GM06990 (cell line): ENCODE measurements around the gene MAP4K1.

Experiments
- DNase-seq: peaks from one replicate; pipeline ENCODE4 v3.0.0-alpha.2; 2011; ENCODE audit not compliant: insufficient read length; ENCODE audit errors: extremely low read depth
- H3K27me3 ChIP-seq: replicated peaks from 2 replicates; pipeline ENCODE4 v1.6.0; 2011; ENCODE audit warnings: low read length; ENCODE audit not compliant: control insufficient read depth, insufficient read depth
- H3K36me3 ChIP-seq: 2 replicates; pipeline ENCODE4 v1.5.1; 2011; ENCODE audit warnings: low read length; ENCODE audit not compliant: control insufficient read depth, insufficient read depth
- H3K4me3 ChIP-seq: replicated peaks from 2 replicates; pipeline ENCODE4 v1.5.1; 2011; ENCODE audit warnings: low read depth, mild to moderate bottlenecking, control low read depth, low read length
- TF ChIP-seq, protein P1 (sequence below): IDR thresholded peaks from 2 replicates; pipeline ENCODE4 v1.5.1; 2011; ENCODE audit warnings: low read length, control low read depth, mild to moderate bottlenecking, inconsistent platforms; ENCODE audit not compliant: insufficient read depth, poor library complexity, severe bottlenecking

MAP4K1 gene

DNA sequence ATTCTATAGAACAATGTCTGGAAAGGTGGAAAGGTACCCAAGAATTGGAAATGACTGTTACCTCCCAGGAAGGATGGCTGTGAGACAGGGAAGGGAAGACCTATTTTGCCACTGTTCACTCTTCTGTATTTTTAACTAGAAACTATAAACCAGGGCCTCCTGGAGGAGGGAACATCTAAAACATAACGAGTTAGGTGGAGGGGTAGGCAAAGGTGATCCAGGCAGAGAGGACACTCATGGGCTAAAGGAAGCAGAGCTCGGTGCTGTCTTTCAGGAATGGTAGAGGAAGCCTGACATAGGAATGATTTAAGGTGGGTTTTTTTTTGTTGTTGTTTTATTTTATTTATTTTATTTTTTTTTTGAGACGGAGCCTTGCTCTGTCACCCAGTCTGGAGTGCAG, 7.1 kb upstream of the MAP4K1 start:
- DNase-seq, result no peak
- H3K36me3 ChIP-seq, result peaks cover 30% of the 10 kb centered on the region
- TF ChIP-seq, protein P1, sequence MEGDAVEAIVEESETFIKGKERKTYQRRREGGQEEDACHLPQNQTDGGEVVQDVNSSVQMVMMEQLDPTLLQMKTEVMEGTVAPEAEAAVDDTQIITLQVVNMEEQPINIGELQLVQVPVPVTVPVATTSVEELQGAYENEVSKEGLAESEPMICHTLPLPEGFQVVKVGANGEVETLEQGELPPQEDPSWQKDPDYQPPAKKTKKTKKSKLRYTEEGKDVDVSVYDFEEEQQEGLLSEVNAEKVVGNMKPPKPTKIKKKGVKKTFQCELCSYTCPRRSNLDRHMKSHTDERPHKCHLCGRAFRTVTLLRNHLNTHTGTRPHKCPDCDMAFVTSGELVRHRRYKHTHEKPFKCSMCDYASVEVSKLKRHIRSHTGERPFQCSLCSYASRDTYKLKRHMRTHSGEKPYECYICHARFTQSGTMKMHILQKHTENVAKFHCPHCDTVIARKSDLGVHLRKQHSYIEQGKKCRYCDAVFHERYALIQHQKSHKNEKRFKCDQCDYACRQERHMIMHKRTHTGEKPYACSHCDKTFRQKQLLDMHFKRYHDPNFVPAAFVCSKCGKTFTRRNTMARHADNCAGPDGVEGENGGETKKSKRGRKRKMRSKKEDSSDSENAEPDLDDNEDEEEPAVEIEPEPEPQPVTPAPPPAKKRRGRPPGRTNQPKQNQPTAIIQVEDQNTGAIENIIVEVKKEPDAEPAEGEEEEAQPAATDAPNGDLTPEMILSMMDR, result no peak
- no peaks in the 10 kb centered on the region for H3K27me3 ChIP-seq
- H3K4me3 ChIP-seq, result no peak overlapping the region

DNA sequence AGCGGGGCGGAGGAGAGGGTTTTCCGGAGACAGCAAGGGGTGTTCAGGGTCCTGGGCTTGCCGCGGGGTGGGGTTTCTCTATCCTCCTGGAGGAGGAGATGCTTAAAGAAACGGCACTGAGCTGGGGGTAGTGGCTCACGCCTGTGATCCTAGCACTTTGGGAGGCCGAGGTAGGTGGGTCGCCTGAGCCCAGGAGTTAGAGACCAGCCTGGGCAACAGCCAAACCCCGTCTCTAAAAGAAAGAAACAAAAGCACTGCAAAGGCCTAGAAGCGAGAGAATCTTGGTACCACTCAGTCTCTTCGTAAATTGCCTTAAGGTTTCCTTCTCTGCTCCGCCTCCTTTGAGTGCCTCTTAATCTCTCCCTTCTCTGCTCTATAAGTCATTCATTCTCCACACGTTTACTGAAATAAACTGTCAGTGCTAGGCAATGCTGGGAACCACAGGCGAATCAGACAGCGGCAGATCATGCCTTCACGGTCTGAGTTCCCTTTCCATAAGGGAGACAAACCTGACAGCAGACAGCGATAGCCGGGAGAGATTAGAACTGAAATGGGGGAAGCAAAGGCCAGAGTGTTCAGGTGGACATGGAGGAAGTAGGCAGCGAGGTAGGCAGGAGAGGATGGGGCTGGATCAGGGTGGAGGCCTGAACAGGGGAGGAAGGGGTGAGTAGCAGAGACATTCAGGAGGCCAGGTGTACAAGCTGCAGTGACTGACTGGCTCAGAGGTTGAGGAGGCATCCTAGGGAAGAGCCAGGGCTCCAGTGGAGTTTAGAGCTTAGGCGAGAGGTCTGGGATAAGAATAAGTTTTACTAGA, 1.8 kb upstream of the MAP4K1 start:
- no peak for DNase-seq
- Histone ChIP-seq H3K27me3 (no peaks in the 10 kb centered on the region), H3K4me3 (peak overlapping the region; percentile 100), H3K36me3 (peaks cover 15% of the 10 kb centered on the region)
- TF ChIP-seq, protein P1, result no peak

DNA sequence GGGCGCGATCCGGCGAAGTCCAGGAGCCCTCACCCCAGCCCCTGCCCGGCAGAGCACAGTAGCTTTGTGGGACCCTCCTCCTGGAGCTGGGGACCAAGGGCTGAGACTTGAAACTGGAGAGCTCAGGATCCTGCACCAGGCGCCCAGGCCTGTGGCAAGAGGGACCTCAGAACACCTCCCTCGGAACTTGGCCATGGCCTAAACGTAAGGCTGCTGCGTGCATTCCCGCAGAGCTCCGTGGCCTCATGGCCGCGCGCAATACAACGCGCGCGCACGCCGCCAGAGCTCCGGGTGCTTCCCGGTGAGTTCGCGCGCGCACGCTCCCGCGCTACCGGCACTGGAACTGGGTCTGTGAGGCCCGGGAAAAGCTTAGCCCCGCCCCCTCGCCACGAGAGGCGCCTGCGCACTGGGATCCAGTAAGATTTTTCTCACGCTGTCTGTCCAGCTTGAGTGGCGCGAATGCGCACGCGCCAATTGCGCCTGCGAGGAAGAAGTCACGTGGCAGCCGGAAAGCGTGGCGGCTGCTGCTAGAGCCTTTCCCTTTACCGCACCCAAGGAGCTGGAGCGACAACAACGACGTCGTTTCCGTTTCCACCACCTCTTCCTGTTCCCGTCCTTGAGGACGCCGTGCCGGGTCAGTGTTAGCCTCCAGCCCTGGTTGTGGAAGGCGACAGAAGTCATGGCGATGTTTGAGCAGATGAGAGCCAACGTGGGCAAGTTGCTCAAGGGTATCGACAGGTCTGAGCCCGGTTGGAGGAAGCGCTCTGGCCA, 1.0 kb upstream of the MAP4K1 start, which contains the start of gene EIF3K:
TSS of gene EIF3K (plus strand) at position 599 of the 771 bp plus-strand sequence. CDS start at position 680, 81 bp downstream.
- no peaks in the 10 kb centered on the region for H3K27me3 ChIP-seq

DNA sequence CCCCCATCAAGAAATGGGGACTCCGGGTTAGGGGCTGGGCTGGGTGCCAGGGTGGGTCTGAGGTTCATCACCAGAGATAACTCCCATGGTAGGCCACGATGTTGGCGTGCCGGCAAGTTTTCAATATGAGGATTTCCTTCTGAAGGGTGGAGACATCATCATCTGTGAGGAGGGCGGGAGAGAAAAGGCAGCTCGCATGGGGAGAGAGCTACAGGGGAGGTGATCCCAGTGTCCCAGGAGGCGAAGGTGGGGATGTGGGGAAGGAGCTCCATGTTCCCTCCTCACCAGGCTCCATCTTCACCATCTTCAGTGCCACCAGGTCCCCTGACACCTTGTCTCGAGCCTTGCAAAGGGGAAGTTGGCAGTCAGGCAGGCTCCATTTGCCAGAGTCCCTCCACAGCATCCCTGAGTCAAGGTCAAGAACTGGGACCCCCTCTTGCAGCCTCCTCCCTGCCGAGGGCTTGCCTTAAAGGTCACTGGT, 430 bp downstream of the MAP4K1 start:
- Histone ChIP-seq H3K36me3 (peaks cover 14% of the 10 kb centered on the region), H3K4me3 (peak overlapping the region; percentile 100)
- DNase-seq, result no peak

More for the DNA sequence above, 1.0 kb upstream of the MAP4K1 start, which contains the start of gene EIF3K:
- peak within 1 kb of the TSS; percentile 100 for H3K4me3 ChIP-seq
- DNase-seq, result peak; percentile 98
- TF ChIP-seq, protein P1, result no peak
- H3K36me3 ChIP-seq, result peaks cover 11% of the 10 kb centered on the region

DNA sequence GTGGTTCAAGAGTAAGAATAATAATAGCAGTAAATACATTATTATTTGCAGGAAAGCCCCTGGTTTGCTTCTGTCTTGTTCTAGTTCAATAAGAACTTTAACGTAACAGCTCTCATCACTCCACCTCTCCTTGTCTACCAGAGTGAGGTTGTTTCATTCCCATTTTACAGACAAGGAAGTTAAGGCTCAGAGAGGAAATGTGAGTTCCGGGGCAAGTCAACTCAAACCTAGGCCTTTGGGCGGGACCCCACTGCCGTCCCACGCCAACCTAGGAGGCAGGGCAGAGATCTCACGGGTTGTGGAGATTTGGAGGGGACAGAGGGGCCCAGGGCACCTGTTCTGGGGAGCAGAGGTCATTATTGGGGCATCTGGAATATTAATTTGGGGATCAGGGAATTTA, 1.5 kb downstream of the MAP4K1 start:
- no peak for DNase-seq
- Histone ChIP-seq H3K36me3 (peaks cover 12% of the 10 kb centered on the region), H3K4me3 (peak overlapping the region; percentile 100), H3K27me3 (no peaks in the 10 kb centered on the region)
- TF ChIP-seq, protein P1, result no peak

More for the DNA sequence above, 430 bp downstream of the MAP4K1 start:
- TF ChIP-seq, protein P1, result no peak
- no peaks in the 10 kb centered on the region for H3K27me3 ChIP-seq
